GM23338 (cell line): ENCODE results near the gene CETN1. TPM values are rescaled to one million over a fixed set of nuclear protein-coding genes. Genes with fewer than 3 reads are reported as not detected.

Experiments used
- ATAC-seq: fragments of 200-7000 bp; cut with Tn5 transposase; 3 replicates; pipeline ENCODE4 v1.9.1; 2020
- DNase-seq: peaks from one replicate; pipeline ENCODE4 v3.0.0-alpha.2; 2015; ENCODE audit warnings: low spot score
- H2AFZ ChIP-seq: fragments of 200-600 bp; sonication (generic); 2 replicates; pipeline ENCODE4 v1.8.0; 2016; ENCODE audit warnings: antibody characterized with exemption, mild to moderate bottlenecking, moderate library complexity
- H3F3A ChIP-seq: fragments of 200-600 bp; sonication (generic); replicated peaks from 2 replicates; pipeline ENCODE4 v1.8.0; 2017; ENCODE audit warnings: antibody characterized with exemption, mixed run types, low read depth
- H3K27ac ChIP-seq: fragments of 200-600 bp; sonication (generic); 2 replicates; pipeline ENCODE4 v1.6.1; 2016; ENCODE audit warnings: low read depth
- H3K27me3 ChIP-seq: fragments of 200-600 bp; sonication (generic); 2 replicates; pipeline ENCODE4 v1.8.0; 2016; ENCODE audit warnings: mild to moderate bottlenecking, mixed run types, moderate library complexity; ENCODE audit not compliant: insufficient read depth
- H3K36me3 ChIP-seq: fragments of 200-600 bp; sonication (generic); 2 replicates; pipeline ENCODE4 v1.8.0; 2016; ENCODE audit warnings: mild to moderate bottlenecking; ENCODE audit not compliant: insufficient read depth
- H3K4me1 ChIP-seq: fragments of 200-600 bp; sonication (generic); 2 replicates; pipeline ENCODE4 v1.8.0; 2016; ENCODE audit warnings: mild to moderate bottlenecking, moderate library complexity; ENCODE audit not compliant: insufficient read depth
- H3K4me2 ChIP-seq: fragments of 200-600 bp; sonication (generic); 2 replicates; pipeline ENCODE4 v1.7.1; 2017; ENCODE audit warnings: mixed run types
- H3K4me3 ChIP-seq: fragments of 200-600 bp; sonication (generic); 2 replicates; pipeline ENCODE4 v1.6.1; 2016; ENCODE audit warnings: mixed run types
- H3K79me2 ChIP-seq: fragments of 200-600 bp; sonication (generic); replicated peaks from 2 replicates; pipeline ENCODE4 v1.8.0; 2017; ENCODE audit warnings: mild to moderate bottlenecking; ENCODE audit not compliant: insufficient read depth
- H3K9me2 ChIP-seq: fragments of 200-600 bp; sonication (generic); 2 replicates; pipeline ENCODE4 v1.8.0; 2017; ENCODE audit not compliant: insufficient read depth
- H4K20me1 ChIP-seq: fragments of 200-600 bp; sonication (generic); replicated peaks from 2 replicates; pipeline ENCODE4 v1.8.0; 2017; ENCODE audit warnings: mild to moderate bottlenecking; ENCODE audit not compliant: insufficient read depth
- H3K27ac Mint-ChIP-seq: 2 replicates; pipeline ENCODE4 v1.8.0; 2020; ENCODE audit warnings: inconsistent platforms, mild to moderate bottlenecking, moderate library complexity, mixed read lengths
- H3K27me3 Mint-ChIP-seq: 3 replicates; pipeline ENCODE4 v1.8.0; 2022; ENCODE audit warnings: low read depth, mild to moderate bottlenecking, moderate library complexity, mixed read lengths, inconsistent platforms; ENCODE audit not compliant: insufficient read depth, poor library complexity
- H3K36me3 Mint-ChIP-seq: 3 replicates; pipeline ENCODE4 v1.8.0; 2021; ENCODE audit warnings: low read depth, mild to moderate bottlenecking, inconsistent platforms, moderate library complexity, mixed read lengths
- H3K4me1 Mint-ChIP-seq: 3 replicates; pipeline ENCODE4 v1.8.0; 2020; ENCODE audit warnings: mild to moderate bottlenecking, inconsistent platforms, mixed read lengths
- H3K4me3 Mint-ChIP-seq: 3 replicates; pipeline ENCODE4 v1.8.0; 2021; ENCODE audit warnings: moderate library complexity, mild to moderate bottlenecking, inconsistent platforms, mixed read lengths
- H3K9me3 Mint-ChIP-seq: 3 replicates; pipeline ENCODE4 v1.8.0; 2020; ENCODE audit warnings: moderate library complexity, mild to moderate bottlenecking, inconsistent platforms, mixed read lengths
- ETS1 ChIP-seq: IDR thresholded peaks from 2 replicates; pipeline ENCODE4 v1.6.1; 2016; ENCODE audit warnings: antibody characterized with exemption
- JUNB ChIP-seq: IDR thresholded peaks from one replicate; pipeline ENCODE4 v1.6.1; 2016; ENCODE audit warnings: antibody characterized with exemption; ENCODE audit not compliant: unreplicated experiment
- NANOG ChIP-seq: IDR thresholded peaks from 2 replicates; pipeline ENCODE4 v1.6.1; 2016; ENCODE audit warnings: antibody characterized with exemption, borderline replicate concordance
- POLR2AphosphoS5 ChIP-seq: IDR thresholded peaks from 2 replicates; pipeline ENCODE4 v1.6.1; 2016; ENCODE audit warnings: antibody characterized with exemption, low read depth
- STAT1 ChIP-seq: IDR thresholded peaks from one replicate; pipeline ENCODE4 v1.6.1; 2016; ENCODE audit warnings: antibody characterized with exemption; ENCODE audit not compliant: unreplicated experiment
- ZNF331 ChIP-seq: fragments of 250-450 bp; sonication (Bioruptor Pico); IDR thresholded peaks from 2 replicates; pipeline ENCODE4 v1.5.0; 2020; ENCODE audit warnings: low read depth, mild to moderate bottlenecking, moderate library complexity
- polyA plus RNA-seq: library from polyadenylated mRNA; unstranded; fragments of >200 nt; fragmentation: Nextera tagmentation; extraction: Ambion mirVana; gene quantifications from 2 replicates; pipeline ENCODE4 v1.2.1, GENCODE V29; 2016
- total RNA-seq: library from RNA; depleted of rRNA; stranded (reverse); fragments of >200 nt; shearing (Covaris generic); gene quantifications from 2 replicates; pipeline ENCODE4 v1.2.3, GENCODE V29; 2014
- TF ChIP-seq, protein P1 (sequence below): fragments of 250-450 bp; sonication (Bioruptor Pico); IDR thresholded peaks from 2 replicates; pipeline ENCODE4 v1.5.0; 2020; ENCODE audit warnings: mild to moderate bottlenecking, moderate library complexity

CETN1 gene
- total and polyA plus RNA-seq, 2 experiments from 2014 or later: not detected

GRCh38 chr18:568731-569130 is 11.4 kb upstream of the CETN1 start:
- H3K9me2 ChIP-seq: no peaks in the 10 kb centered on the region
- peaks cover 19% of the 10 kb centered on the region for H3K4me1 Mint-ChIP-seq
- no peaks in the 10 kb centered on the region for H3K27me3 ChIP-seq
- H2AFZ ChIP-seq: no peak overlapping the region
- H3K9me3 Mint-ChIP-seq: no peaks in the 10 kb centered on the region; the same call in 2 of the 3 replicates
- no peaks in the 10 kb centered on the region for H3F3A ChIP-seq
- no peak overlapping the region for H3K27ac Mint-ChIP-seq
- H3K4me3 Mint-ChIP-seq: no peak overlapping the region
- no peaks in the 10 kb centered on the region for H4K20me1 ChIP-seq
- no peak for ATAC-seq
- H3K4me2 ChIP-seq: no peak overlapping the region
- H3K27me3 Mint-ChIP-seq: no peaks in the 10 kb centered on the region
- no peaks in the 10 kb centered on the region for H3K36me3 ChIP-seq
- no peak for DNase-seq
- TF ChIP-seq, protein P1, sequence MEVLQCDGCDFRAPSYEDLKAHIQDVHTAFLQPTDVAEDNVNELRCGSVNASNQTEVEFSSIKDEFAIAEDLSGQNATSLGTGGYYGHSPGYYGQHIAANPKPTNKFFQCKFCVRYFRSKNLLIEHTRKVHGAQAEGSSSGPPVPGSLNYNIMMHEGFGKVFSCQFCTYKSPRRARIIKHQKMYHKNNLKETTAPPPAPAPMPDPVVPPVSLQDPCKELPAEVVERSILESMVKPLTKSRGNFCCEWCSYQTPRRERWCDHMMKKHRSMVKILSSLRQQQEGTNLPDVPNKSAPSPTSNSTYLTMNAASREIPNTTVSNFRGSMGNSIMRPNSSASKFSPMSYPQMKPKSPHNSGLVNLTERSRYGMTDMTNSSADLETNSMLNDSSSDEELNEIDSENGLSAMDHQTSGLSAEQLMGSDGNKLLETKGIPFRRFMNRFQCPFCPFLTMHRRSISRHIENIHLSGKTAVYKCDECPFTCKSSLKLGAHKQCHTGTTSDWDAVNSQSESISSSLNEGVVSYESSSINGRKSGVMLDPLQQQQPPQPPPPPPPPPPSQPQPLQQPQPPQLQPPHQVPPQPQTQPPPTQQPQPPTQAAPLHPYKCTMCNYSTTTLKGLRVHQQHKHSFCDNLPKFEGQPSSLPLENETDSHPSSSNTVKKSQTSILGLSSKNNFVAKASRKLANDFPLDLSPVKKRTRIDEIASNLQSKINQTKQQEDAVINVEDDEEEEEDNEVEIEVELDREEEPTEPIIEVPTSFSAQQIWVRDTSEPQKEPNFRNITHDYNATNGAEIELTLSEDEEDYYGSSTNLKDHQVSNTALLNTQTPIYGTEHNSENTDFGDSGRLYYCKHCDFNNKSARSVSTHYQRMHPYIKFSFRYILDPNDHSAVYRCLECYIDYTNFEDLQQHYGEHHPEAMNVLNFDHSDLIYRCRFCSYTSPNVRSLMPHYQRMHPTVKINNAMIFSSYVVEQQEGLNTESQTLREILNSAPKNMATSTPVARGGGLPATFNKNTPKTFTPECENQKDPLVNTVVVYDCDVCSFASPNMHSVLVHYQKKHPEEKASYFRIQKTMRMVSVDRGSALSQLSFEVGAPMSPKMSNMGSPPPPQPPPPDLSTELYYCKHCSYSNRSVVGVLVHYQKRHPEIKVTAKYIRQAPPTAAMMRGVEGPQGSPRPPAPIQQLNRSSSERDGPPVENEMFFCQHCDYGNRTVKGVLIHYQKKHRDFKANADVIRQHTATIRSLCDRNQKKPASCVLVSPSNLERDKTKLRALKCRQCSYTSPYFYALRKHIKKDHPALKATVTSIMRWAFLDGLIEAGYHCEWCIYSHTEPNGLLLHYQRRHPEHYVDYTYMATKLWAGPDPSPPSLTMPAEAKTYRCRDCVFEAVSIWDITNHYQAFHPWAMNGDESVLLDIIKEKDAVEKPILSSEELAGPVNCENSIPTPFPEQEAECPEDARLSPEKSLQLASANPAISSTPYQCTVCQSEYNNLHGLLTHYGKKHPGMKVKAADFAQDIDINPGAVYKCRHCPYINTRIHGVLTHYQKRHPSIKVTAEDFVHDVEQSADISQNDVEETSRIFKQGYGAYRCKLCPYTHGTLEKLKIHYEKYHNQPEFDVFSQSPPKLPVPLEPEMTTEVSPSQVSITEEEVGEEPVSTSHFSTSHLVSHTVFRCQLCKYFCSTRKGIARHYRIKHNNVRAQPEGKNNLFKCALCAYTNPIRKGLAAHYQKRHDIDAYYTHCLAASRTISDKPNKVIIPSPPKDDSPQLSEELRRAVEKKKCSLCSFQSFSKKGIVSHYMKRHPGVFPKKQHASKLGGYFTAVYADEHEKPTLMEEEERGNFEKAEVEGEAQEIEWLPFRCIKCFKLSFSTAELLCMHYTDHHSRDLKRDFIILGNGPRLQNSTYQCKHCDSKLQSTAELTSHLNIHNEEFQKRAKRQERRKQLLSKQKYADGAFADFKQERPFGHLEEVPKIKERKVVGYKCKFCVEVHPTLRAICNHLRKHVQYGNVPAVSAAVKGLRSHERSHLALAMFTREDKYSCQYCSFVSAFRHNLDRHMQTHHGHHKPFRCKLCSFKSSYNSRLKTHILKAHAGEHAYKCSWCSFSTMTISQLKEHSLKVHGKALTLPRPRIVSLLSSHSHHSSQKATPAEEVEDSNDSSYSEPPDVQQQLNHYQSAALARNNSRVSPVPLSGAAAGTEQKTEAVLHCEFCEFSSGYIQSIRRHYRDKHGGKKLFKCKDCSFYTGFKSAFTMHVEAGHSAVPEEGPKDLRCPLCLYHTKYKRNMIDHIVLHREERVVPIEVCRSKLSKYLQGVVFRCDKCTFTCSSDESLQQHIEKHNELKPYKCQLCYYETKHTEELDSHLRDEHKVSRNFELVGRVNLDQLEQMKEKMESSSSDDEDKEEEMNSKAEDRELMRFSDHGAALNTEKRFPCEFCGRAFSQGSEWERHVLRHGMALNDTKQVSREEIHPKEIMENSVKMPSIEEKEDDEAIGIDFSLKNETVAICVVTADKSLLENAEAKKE (CRISPR knock-in tag): no peak
- no peak for TF ChIP-seq NANOG
- no peak for TF ChIP-seq JUNB
- no peak for TF ChIP-seq ETS1
- TF ChIP-seq STAT1: no peak
- no peak for TF ChIP-seq POLR2AphosphoS5
- TF ChIP-seq ZNF331: no peak
- H3K4me3 ChIP-seq: no peak overlapping the region
- peaks cover 18% of the 10 kb centered on the region for H3K4me1 ChIP-seq
- no peaks in the 10 kb centered on the region for H3K36me3 Mint-ChIP-seq
- H3K79me2 ChIP-seq: no peaks in the 10 kb centered on the region
- H3K27ac ChIP-seq: no peak overlapping the region
